Gastrocnemius medialis (tissue), 4 donors: ENCODE measurements around the gene MYLK3.

Source experiments
- POLR2A ChIP-seq, 2 donors: fragments of 450-650 bp; IDR thresholded peaks; one replicate each; pipeline ENCODE4 v1.6.1; 2017; ENCODE audit warnings: antibody characterized with exemption in 2 of 2, mild to moderate bottlenecking in 2 of 2, moderate library complexity in 2 of 2
- TF ChIP-seq, protein P1 (sequence below), 5 experiments: fragments of 450-650 bp in 3 of 5; fragments of 200-600 bp in 2 of 5; sonication (generic) in 2 of 5; IDR thresholded peaks in 4 of 5; conservative IDR thresholded peaks in 1 of 5; 1 replicate in 4 of 5; 2 replicates in 1 of 5; pipeline ENCODE4 v1.5.1; 2016 to 2019; ENCODE audit warnings: antibody characterized with exemption in 5 of 5, mild to moderate bottlenecking in 3 of 5, moderate library complexity in 3 of 5

DNA sequence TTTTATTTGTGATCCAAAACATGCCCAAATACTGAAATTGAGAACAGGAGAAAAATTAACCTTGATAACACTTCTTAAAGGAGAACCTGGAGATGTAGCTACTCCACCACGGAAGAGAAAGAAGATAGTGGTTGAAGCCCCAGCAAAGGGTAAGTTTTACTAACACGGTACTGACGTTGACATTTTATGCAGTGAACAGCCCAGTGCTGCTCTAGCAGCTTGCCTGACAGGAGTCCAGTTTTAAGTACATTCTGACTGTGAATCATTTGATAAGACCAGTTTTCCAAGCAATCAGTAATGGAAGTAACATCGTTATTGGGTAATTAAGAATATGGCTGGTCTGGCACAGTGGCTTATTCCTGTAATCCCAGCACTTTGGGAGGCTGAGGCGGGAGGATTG is 52.2 kb downstream of the MYLK3 start:
- no peak for TF ChIP-seq POLR2A (IDR thresholded peaks at IDR 0.05)
- TF ChIP-seq, protein P1, sequence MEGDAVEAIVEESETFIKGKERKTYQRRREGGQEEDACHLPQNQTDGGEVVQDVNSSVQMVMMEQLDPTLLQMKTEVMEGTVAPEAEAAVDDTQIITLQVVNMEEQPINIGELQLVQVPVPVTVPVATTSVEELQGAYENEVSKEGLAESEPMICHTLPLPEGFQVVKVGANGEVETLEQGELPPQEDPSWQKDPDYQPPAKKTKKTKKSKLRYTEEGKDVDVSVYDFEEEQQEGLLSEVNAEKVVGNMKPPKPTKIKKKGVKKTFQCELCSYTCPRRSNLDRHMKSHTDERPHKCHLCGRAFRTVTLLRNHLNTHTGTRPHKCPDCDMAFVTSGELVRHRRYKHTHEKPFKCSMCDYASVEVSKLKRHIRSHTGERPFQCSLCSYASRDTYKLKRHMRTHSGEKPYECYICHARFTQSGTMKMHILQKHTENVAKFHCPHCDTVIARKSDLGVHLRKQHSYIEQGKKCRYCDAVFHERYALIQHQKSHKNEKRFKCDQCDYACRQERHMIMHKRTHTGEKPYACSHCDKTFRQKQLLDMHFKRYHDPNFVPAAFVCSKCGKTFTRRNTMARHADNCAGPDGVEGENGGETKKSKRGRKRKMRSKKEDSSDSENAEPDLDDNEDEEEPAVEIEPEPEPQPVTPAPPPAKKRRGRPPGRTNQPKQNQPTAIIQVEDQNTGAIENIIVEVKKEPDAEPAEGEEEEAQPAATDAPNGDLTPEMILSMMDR (IDR thresholded peaks at IDR 0.05 in 4 of 5, conservative IDR thresholded peaks at IDR 0.05 in 1 of 5): no peak
